A549 (cell line): Measurements from ENCODE around the gene HLF. TPM values are rescaled to one million over a fixed set of nuclear protein-coding genes. Genes with fewer than 3 reads are reported as not detected.

ENCODE experiments used
- ATAC-seq, 2 experiments: fragments of 200-7000 bp in 1 of 2; fragments of >200 bp in 1 of 2; cut with Nextera tagmentation in 1 of 2; cut with Tn5 transposase in 1 of 2; 3 replicates each; pipeline versions ENCODE4 v1.8.0 to v1.9.1; 2018 to 2020; ENCODE audit warnings: mild to moderate bottlenecking in 1 of 2, moderate library complexity in 1 of 2
- CTCF ChIA-PET: fragments of 300-600 bp; sonication (Branson Sonifier 250); formaldehyde crosslinking; extraction: SDS; loops from one replicate; lab custom pipeline; 2021; ENCODE audit warnings: antibody characterized with exemption, inconsistent platforms; lab: Yijun Ruan, JAX
- POLR2A ChIA-PET: fragments of 350-600 bp; formaldehyde crosslinking; extraction: SDS; loops from one replicate; lab custom pipeline; 2021; ENCODE audit warnings: antibody characterized with exemption, inconsistent platforms; lab: Yijun Ruan, JAX
- DNase-seq, 2 experiments: peaks; one replicate each; pipeline versions ENCODE4 v3.0.0 to v3.0.0-alpha.2; 2011 to 2016; ENCODE audit warnings: low read depth in 1 of 2, low spot score in 1 of 2
- FAIRE-seq: peaks from 2 replicates; lab custom pipeline; 2011; peaks lifted over from hg19 to GRCh38; lab: Jason Lieb, UNC
- H3K27ac ChIP-seq, 2 experiments: fragments of >200 bp; sonication (Bioruptor Twin); formaldehyde crosslinking; 3 replicates each; pipeline ENCODE4 v1.5.1; 2016 to 2017
- H3K4me1 ChIP-seq: fragments of >200 bp; sonication (Bioruptor Twin); formaldehyde crosslinking; 3 replicates; pipeline ENCODE4 v1.6.1; 2016
- H3K4me2 ChIP-seq: fragments of >200 bp; sonication (Bioruptor Twin); formaldehyde crosslinking; 3 replicates; pipeline ENCODE4 v1.6.1; 2016
- H3K4me3 ChIP-seq: fragments of >200 bp; sonication (Bioruptor Twin); formaldehyde crosslinking; 3 replicates; pipeline ENCODE4 v1.5.1; 2016
- H3K9me3 ChIP-seq: fragments of >200 bp; sonication (Bioruptor Twin); formaldehyde crosslinking; 3 replicates; pipeline ENCODE4 v1.6.1; 2016
- CBX8 ChIP-seq: fragments of 200-600 bp; sonication (generic); IDR thresholded peaks from 2 replicates; pipeline ENCODE4 v1.6.1; 2016
- CEBPB ChIP-seq, 2 experiments: fragments of >200 bp in 1 of 2; sonication (Bioruptor Twin) in 1 of 2; formaldehyde crosslinking in 1 of 2; IDR thresholded peaks; 2 replicates each; pipeline ENCODE4 v1.6.1; 2012 to 2016
- CHD4 ChIP-seq: fragments of 200-600 bp; sonication (generic); IDR thresholded peaks from 2 replicates; pipeline ENCODE4 v1.6.1; 2016; ENCODE audit warnings: antibody characterized with exemption, mild to moderate bottlenecking, borderline replicate concordance
- CTCF ChIP-seq: fragments of >200 bp; sonication (Bioruptor Twin); formaldehyde crosslinking; IDR thresholded peaks from 3 replicates; pipeline ENCODE4 v1.5.1; 2016
- EHMT2 ChIP-seq: fragments of 200-600 bp; sonication (generic); IDR thresholded peaks from 2 replicates; pipeline ENCODE4 v1.6.1; 2016; ENCODE audit warnings: antibody characterized with exemption, low read depth, mild to moderate bottlenecking, moderate library complexity
- ESRRA ChIP-seq: fragments of 150-350 bp; IDR thresholded peaks from 2 replicates; pipeline ENCODE4 v1.6.1; 2014; ENCODE audit warnings: mild to moderate bottlenecking, low read length, borderline replicate concordance
- FOSL2 ChIP-seq, 2 experiments: fragments of 450-650 bp in 1 of 2; fragments of >200 bp in 1 of 2; sonication (Bioruptor Twin) in 1 of 2; formaldehyde crosslinking; IDR thresholded peaks; 2 replicates each; pipeline versions ENCODE4 v1.5.0 to v1.6.1; 2016 to 2020; ENCODE audit warnings: mild to moderate bottlenecking in 1 of 2, moderate library complexity in 1 of 2
- GATA3 ChIP-seq: IDR thresholded peaks from 2 replicates; pipeline ENCODE4 v1.6.1; 2012; ENCODE audit warnings: borderline replicate concordance
- HES2 ChIP-seq: fragments of >200 bp; sonication (Bioruptor Twin); formaldehyde crosslinking; IDR thresholded peaks from 2 replicates; pipeline ENCODE4 v1.6.1; 2016
- HEYL ChIP-seq: fragments of 250-450 bp; sonication (Bioruptor Pico); IDR thresholded peaks from 2 replicates; pipeline ENCODE4 v1.8.0; 2021; ENCODE audit warnings: mild to moderate bottlenecking, moderate library complexity
- HMGXB4 ChIP-seq: fragments of 250-450 bp; sonication (Bioruptor Pico); IDR thresholded peaks from 2 replicates; pipeline ENCODE4 v1.5.0; 2021; ENCODE audit warnings: mild to moderate bottlenecking, moderate library complexity, borderline replicate concordance
- HOXB5 ChIP-seq: fragments of 250-450 bp; sonication (Bioruptor Pico); IDR thresholded peaks from 2 replicates; pipeline ENCODE4 v1.5.0; 2020; ENCODE audit warnings: mild to moderate bottlenecking, moderate library complexity
- JUNB ChIP-seq: fragments of >200 bp; sonication (Bioruptor Twin); formaldehyde crosslinking; IDR thresholded peaks from 2 replicates; pipeline ENCODE4 v1.6.1; 2016
- KDM5A ChIP-seq: fragments of 200-600 bp; sonication (generic); IDR thresholded peaks from 2 replicates; pipeline ENCODE4 v1.6.1; 2016; ENCODE audit warnings: antibody characterized with exemption, mild to moderate bottlenecking
- MAFK ChIP-seq: fragments of 450-650 bp; IDR thresholded peaks from 2 replicates; pipeline ENCODE4 v1.6.1; 2014; ENCODE audit not compliant: partially characterized antibody
- MAZ ChIP-seq: fragments of 150-350 bp; IDR thresholded peaks from 2 replicates; pipeline ENCODE4 v1.6.1; 2014; ENCODE audit warnings: antibody characterized with exemption, low read depth, low read length, borderline replicate concordance
- MYC ChIP-seq: IDR thresholded peaks from 2 replicates; pipeline ENCODE4 v1.6.1; 2012; ENCODE audit warnings: mild to moderate bottlenecking, inconsistent platforms, low read length, improper control_type of control experiment, borderline replicate concordance
- NFE2L2 ChIP-seq: fragments of 150-350 bp; conservative IDR thresholded peaks from 2 replicates; pipeline ENCODE4 v1.6.1; 2014; ENCODE audit warnings: low read length
- PBX3 ChIP-seq: IDR thresholded peaks from 2 replicates; pipeline ENCODE4 v1.6.1; 2012
- RARB ChIP-seq: fragments of 250-450 bp; sonication (Bioruptor Pico); IDR thresholded peaks from 2 replicates; pipeline ENCODE4 v1.8.0; 2021; ENCODE audit warnings: mild to moderate bottlenecking, moderate library complexity
- RCOR1 ChIP-seq: fragments of 150-350 bp; IDR thresholded peaks from 2 replicates; pipeline ENCODE4 v1.6.1; 2014; ENCODE audit warnings: antibody characterized with exemption, low read length, low read depth
- RNF2 ChIP-seq: fragments of 200-600 bp; sonication (generic); IDR thresholded peaks from 2 replicates; pipeline ENCODE4 v1.6.1; 2016; ENCODE audit warnings: low read depth, mild to moderate bottlenecking, antibody characterized with exemption, moderate library complexity, borderline replicate concordance
- TFCP2L1 ChIP-seq: fragments of 250-450 bp; sonication (Bioruptor Pico); IDR thresholded peaks from 2 replicates; pipeline ENCODE4 v1.5.0; 2021; ENCODE audit warnings: mild to moderate bottlenecking
- ZFP36 ChIP-seq: fragments of 450-650 bp; IDR thresholded peaks from 2 replicates; pipeline ENCODE4 v1.6.1; 2014; ENCODE audit warnings: borderline replicate concordance; ENCODE audit not compliant: partially characterized antibody
- ZNF302 ChIP-seq: fragments of 250-450 bp; sonication (Bioruptor Pico); IDR thresholded peaks from 2 replicates; pipeline ENCODE4 v1.9.0; 2021; ENCODE audit warnings: inconsistent platforms, mild to moderate bottlenecking, moderate library complexity
- WGBS: methylation state at CpG from one replicate; pipeline ENCODE4 v1.1.6; 2017; ENCODE audit errors: missing lambda C conversion rate; 5-methylcytosine and 5-hydroxymethylcytosine counted together
- polyA plus RNA-seq, 4 experiments: library from polyadenylated mRNA; depleted of rRNA in 3 of 4; stranded (reverse); fragments of >200 nt; fragmentation: RNase III in 1 of 4; extraction: RNeasy Plus Mini Kit Qiagen cat#74134 plus additional on column Dnase treatment in 1 of 4; gene quantifications; 2 replicates in 3 of 4; 3 replicates in 1 of 4; pipeline ENCODE4 v1.2.3, GENCODE V29; 2011 to 2017

Gene HLF
- polyA plus RNA-seq, 2 of the 4 experiments (the other 2 are of a cell fraction): 0.35 to 1.0 TPM

GRCh38 chr17:55330344-55330933 lies 65.7 kb downstream of the HLF start:
- 78% methylated on average over 8 of the region's 8 CpGs for WGBS
- ATAC-seq: no peak
- Histone ChIP-seq H3K4me3 (no peak overlapping the region), H3K4me1 (peaks cover 10% of the 10 kb centered on the region; the same call in 2 of the 3 replicates), H3K4me2 (no peak overlapping the region), H3K27ac (no peak overlapping the region), H3K9me3 (no peaks in the 10 kb centered on the region)
- POLR2A ChIA-PET: no interaction called here
- no peak for FAIRE-seq
- TF ChIP-seq HOXB5 (no peak), HES2 (no peak), MAZ (no peak), CEBPB (IDR thresholded peaks at IDR 0.05) (no peak), RNF2 (no peak)
- no peak for DNase-seq
- CTCF ChIA-PET: interaction anchor here (1.0 to 2.5 kb wide), 5 partner anchors 11 to 186 kb away, joined by 3 to 19 read pairs (median 3); no protein-coding TSS in a partner anchor

GRCh38 chr17:55332296-55333041 lies 67.7 kb downstream of the HLF start:
- 81% methylated on average over 15 of the region's 15 CpGs for WGBS
- no peak overlapping the region for H3K4me2 ChIP-seq
- TF ChIP-seq MAFK: no peak
- no peak for TF ChIP-seq KDM5A
- no peak for TF ChIP-seq GATA3
- TF ChIP-seq CTCF: no peak
- no peak for TF ChIP-seq RCOR1
- no peak for TF ChIP-seq MYC
- TF ChIP-seq RARB (CRISPR knock-in tag): no peak
- TF ChIP-seq FOSL2 (IDR thresholded peaks at IDR 0.05): no peak
- no peak for TF ChIP-seq FOSL2 (CRISPR knock-in tag; IDR thresholded peaks at IDR 0.05)
- no peak for TF ChIP-seq HEYL (CRISPR knock-in tag)
- no peak for TF ChIP-seq HMGXB4 (CRISPR knock-in tag)
- no peak for TF ChIP-seq JUNB
- no peak for TF ChIP-seq CHD4
- no peak for ATAC-seq
- peaks cover 6% of the 10 kb centered on the region; the same call in 2 of the 3 replicates for H3K4me1 ChIP-seq
- H3K27ac ChIP-seq: no peak overlapping the region
- H3K9me3 ChIP-seq: no peaks in the 10 kb centered on the region
- ChIA-PET CTCF (interaction anchor here (0.9 to 2.5 kb wide), 3 partner anchors 16 to 102 kb away, joined by 4 to 19 read pairs (median 4); no protein-coding TSS in a partner anchor), POLR2A (no interaction called here)
- no peak for FAIRE-seq
- H3K4me3 ChIP-seq: no peak overlapping the region
- DNase-seq: no peak

GRCh38 chr17:55334285-55334684 lies 69.5 kb downstream of the HLF start:
- no peaks in the 10 kb centered on the region for H3K9me3 ChIP-seq
- no peak overlapping the region for H3K4me3 ChIP-seq
- FAIRE-seq (no peak), ATAC-seq (peak; percentile 50 to 51; a peak in 2 of 6 replicates), DNase-seq (peak in 1 of 2 experiments; percentile 16)
- 55% methylated on average over 4 of the region's 4 CpGs for WGBS
- TF ChIP-seq ZNF302: no peak
- TF ChIP-seq ZFP36: no peak
- no peak for TF ChIP-seq TFCP2L1 (CRISPR knock-in tag)
- TF ChIP-seq EHMT2: no peak
- no peak for TF ChIP-seq CBX8
- TF ChIP-seq MAZ: no peak
- no peak for TF ChIP-seq ESRRA
- TF ChIP-seq PBX3: no peak
- no peak for TF ChIP-seq NFE2L2
- no peak overlapping the region for H3K4me2 ChIP-seq
- H3K4me1 ChIP-seq: no peaks in the 10 kb centered on the region
- H3K27ac ChIP-seq: no peak overlapping the region
- ChIA-PET POLR2A (no interaction called here), CTCF (interaction anchor here (1.1 to 1.5 kb wide), 5 partner anchors 13 to 192 kb away, joined by 3 to 5 read pairs (median 4); no protein-coding TSS in a partner anchor)
